ENCODE results near the gene TARBP1.

- TF ChIP-seq CTCF (IDR thresholded peaks at IDR 0.05) = no peak
- no peak for TF ChIP-seq POLR2AphosphoS5 (IDR thresholded peaks at IDR 0.05)
- no peak for TF ChIP-seq POLR2A (IDR thresholded peaks at IDR 0.05)
Observed at GRCh38 chr1:234512451-234512861, 33.5 kb upstream of the TARBP1 start.

Data from transverse colon (tissue), 4 donors.